Stimulated activated naive CD8-positive, alpha-beta T cell treated with anti-CD3 and anti-CD28 coated beads, Interleukin-15, Interleukin-2, amounts not matched to agents 100 U/mL and 50 U/mL, for 24 hours (primary cell): ENCODE measurements around the gene SRM.
"Not testable (repeated sequence)": the region's sequence is repeated elsewhere in the genome, so short reads cannot be mapped to it uniquely, and the experiment has no call there.

Experiments used
- ATAC-seq: fragments of 150-1000 bp; cut with Tn5 transposase; one replicate; pipeline ENCODE4 v1.10.0; 2021
- DNase-seq: peaks from one replicate; pipeline ENCODE4 v3.0.0; 2021

Gene SRM

GRCh38 chr1:11064942-11065341 is 5.1 kb upstream of the SRM start:
- no peak for ATAC-seq
- DNase-seq = no peak

DNA sequence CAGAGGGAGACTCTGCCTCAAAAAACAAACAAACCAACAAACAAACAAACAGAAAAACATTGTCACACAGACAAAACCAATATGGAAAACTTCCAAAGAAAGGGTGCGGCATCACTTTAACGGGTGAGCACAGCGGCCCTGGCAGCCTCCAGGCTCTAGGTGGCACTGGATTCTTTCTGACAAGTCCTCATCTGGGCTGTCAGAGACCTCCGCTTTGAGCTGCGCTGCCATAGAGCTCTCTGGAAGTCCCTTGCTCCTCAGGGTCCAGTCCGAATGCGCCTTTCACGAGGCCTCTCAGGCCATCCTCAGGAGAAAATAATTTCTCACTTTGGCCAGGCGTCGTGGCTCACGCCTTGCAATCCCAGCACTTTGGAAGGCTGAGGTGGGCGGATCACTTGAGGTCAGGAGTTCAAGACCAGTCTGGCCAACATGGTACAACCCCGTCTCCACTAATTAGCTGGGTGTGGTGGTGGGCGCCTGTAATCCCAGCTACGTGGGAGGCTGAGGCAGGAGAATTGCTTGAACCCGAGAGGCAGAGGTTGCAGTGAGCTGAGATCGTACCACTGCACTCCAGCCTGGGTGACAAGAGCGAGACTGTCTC is 4.2 kb upstream of the SRM start:
- not testable (repeated sequence) for DNase-seq

DNA sequence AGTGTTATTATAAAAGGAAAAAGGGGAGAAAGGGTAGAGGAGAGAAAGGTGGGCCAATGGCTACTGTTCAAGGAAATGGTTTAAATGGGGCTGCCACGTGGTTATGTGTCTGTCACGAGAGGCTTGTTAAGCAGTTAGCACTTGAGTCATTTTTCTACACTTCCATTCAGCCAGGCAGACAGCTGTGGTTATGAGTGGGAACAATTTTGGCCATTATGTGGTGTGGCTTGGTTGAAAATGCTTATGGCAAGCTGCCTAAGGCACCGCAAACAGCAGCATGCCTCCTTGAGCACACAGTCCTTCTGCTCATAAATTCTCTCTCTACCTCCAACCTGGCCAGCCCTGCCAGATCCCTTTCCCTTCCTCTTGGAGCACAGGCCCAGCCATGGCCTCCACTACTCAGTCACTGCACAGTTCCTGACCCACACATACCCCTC is 3.2 kb upstream of the SRM start:
- DNase-seq (peak; percentile 47), ATAC-seq (peak; percentile 16)

More for the DNA sequence above, 4.2 kb upstream of the SRM start:
- not testable (repeated sequence) for ATAC-seq

DNA sequence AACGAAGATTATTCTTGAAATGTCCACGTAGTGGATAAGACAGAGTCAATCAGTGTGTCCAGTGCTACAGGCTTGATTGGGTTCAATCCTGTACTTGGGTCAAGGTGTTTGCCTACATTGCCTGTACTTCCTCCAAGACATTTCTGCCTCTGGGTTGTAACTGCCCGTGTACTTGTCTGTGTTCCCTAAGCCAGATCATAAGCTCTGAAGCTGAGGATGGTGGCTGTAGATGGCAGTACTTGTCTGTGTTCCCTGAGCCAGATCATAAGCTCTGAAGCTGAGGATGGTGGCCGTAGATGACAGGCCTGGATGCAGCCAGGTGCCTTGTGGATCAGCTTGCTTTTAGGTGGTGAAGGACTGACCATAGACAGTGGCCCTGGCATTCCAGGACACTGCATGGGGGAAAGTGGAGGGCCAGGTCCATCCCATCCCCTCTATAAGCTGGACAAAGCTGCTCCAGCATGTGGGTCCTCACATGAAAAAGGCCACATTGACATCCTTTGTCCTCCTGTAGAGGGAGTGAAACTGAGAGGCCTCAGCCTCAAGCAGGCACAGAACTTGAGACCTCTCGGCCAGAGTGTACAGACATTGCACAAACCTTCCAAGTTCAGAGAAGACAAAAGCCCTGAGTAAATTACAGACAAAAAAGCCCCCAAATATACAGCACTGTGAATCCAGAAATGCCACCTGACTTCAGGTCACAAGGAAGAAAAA is 2.0 kb upstream of the SRM start:
- no peak for DNase-seq
- ATAC-seq = no peak

- peak; percentile 1 for ATAC-seq
- no peak for DNase-seq
Measured at GRCh38 chr1:11059155-11059967, 457 bp downstream of the SRM start.

- no peak for ATAC-seq
Measured at GRCh38 chr1:11058595-11059154, 1.1 kb downstream of the SRM start.

DNA sequence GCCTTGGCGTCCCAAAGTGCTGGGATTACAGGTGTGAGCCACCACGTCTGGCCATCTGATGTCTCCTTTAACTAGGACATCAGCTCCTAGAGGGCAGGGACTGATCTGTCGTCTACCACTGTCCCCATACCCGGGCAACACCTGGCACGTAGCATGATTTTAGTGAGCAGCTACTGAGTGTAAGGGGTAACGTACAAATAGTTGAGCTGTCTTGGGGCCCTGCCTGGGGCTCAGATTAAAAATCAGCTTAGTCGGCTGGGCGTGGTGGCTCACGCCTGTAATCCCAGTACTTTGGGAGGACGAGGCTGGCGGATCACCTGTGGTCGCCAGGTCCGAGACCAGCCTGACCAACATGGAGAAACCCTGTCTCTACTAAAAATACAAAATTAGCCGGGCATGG is 1.8 kb downstream of the SRM start:
- ATAC-seq = no peak
- no peak for DNase-seq

More at GRCh38 chr1:11058595-11059154, 1.1 kb downstream of the SRM start:
- no peak for DNase-seq

- DNase-seq (no peak), ATAC-seq (no peak)
Measured at GRCh38 chr1:11057477-11057876, 2.3 kb downstream of the SRM start.

GRCh38 chr1:11056504-11056903 is 3.3 kb downstream of the SRM start:
- ATAC-seq = no peak
- no peak for DNase-seq

DNA sequence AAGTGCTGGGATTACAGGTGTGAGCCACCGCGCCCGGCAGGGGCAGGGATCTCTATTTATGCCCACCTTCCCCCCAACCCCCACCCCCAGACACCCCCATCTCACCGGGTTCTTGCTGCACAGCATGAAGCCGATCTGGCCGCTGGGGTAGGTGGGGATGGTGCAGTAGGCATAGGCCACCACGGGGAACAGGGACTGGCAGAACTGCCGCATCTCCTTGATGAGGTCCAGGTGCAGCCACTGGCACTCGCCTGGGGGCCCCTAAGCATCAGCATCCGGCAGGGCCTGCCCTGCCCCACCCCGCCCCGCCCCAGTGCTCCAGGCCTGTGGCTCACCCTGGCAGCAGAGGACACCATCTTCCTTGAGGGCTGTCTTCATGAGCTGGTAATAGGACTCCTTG is 4.1 kb downstream of the SRM start:
- no peak for ATAC-seq

GRCh38 chr1:11054666-11055065 is 5.2 kb downstream of the SRM start:
- DNase-seq (no peak), ATAC-seq (no peak)

More for the DNA sequence above, 4.1 kb downstream of the SRM start:
- no peak for DNase-seq

DNA sequence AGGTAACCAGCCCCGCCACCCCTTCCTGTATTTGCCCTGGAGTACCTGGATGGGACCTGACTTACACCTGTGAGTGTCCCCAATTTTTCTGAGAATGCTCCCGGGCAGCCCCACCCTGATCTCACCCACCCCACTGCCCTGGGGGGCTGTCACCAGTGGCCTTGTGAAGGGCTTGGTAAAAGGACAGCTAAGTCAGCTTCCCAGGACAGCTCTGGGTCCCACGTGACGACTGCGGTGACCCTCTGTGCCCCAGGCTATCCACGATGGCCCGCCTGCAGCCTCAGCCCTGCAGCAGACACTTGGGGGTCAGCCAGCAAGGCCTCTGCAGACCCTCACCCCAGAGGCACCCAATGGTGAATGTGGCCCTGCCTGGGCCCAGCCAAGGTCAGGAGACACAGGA is 5.6 kb downstream of the SRM start:
- no peak for DNase-seq
- ATAC-seq = no peak

- ATAC-seq = peak; percentile 10
- DNase-seq = no peak
Measured at GRCh38 chr1:11053758-11054137, 6.1 kb downstream of the SRM start.

DNA sequence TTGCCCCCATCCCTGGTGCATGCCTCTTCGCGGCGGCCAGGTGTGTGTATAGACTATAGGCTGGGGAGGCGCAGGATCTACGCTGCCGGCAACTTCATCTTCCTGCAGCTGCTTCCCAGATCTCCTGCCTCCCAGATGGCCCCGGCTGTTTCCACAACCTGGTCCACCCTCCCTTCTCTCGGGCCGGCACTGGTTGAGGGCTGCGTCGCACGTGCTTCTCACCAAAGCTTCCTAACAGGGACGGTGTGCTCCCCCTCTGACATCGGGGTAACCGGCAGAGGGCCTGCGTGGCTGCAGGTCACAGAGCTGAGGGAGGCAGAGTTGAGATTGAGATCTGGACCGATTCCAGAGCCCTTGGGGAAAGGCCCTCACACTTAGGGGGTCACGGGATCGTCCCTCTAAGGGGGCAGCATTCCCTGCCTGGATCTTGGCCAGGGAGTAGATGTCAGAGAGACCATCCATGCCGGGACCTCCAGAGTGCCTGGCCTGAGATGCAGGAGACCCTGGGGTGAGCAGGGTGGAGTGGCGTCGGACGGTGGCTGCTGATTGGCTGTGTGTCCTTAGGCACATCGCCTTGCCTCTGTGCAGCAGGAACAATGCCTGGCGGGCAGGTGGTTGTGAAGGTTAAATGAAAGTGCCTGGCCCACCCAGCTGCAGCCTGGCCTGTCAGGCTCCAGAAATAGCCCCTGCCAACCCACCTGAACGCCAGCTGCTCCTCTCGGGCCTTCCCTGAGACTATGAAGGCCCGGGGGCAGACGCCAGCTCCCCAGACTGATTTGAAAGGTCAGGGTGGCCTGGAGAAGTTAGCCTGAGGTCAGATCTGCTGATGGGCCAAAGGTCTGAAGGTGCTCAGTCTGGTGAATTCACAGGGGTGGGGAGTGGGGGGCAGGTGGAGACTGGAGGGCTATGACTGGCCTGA is 6.7 kb downstream of the SRM start:
- ATAC-seq = peak; percentile 22
- peak; percentile 32 for DNase-seq

- ATAC-seq (peak; percentile 30), DNase-seq (no peak)
Measured at GRCh38 chr1:11051781-11052511, 7.9 kb downstream of the SRM start.

- not testable (repeated sequence) for ATAC-seq
Measured at GRCh38 chr1:11051121-11051520, 8.7 kb downstream of the SRM start.

GRCh38 chr1:11046625-11047365 is 13.0 kb downstream of the SRM start, which contains the start of gene MASP2:
Gene MASP2 (minus strand): TSS chr1:11047239. CDS start chr1:11047207, 32 bp downstream.
- DNase-seq (no peak), ATAC-seq (no peak)

More at GRCh38 chr1:11051121-11051520, 8.7 kb downstream of the SRM start:
- not testable (repeated sequence) for DNase-seq

- no peak for ATAC-seq
Measured at GRCh38 chr1:11046270-11046566, 13.6 kb downstream of the SRM start.

DNA sequence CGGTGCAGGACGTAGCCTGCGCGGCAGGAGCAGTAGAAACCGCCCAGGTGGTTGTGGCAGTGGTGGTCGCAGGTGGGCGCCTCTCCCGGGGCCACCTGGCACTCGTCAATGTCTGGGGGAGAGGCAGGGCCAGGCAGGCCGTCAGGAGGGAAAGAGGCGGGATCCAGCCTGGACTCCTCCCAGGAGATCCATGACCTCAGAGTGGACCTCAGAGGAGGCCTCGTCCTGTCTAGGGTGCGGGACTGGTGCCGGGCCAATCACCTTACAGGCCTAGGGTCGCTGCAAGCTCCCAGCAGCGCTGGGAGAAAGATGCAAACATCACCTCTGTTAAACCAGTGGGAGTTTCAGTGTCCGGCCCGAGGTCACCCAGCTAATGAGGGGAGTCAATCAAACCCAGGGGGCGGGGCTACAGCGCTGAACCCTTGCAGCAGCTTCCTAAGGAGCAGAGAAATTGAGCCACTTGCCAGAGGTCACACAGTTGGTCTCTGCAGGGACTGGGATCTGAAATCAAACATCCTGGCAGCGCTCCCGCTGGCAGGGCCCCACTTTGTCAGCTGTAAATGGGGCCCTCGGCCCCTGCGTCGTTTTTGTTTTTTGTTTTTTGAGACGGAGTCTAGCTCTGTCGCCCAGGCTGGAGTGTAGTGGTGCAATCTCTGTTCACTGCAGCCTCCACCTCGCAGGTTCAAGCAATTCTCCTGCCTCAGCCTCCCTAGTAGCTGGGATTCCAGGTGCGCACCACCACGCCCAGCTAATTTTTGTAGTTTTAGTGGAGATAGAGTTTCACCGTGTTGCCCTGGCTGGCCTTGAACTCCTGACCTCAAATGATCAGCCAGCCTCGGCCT is 14.2 kb downstream of the SRM start:
- DNase-seq = no peak

More at GRCh38 chr1:11046270-11046566, 13.6 kb downstream of the SRM start:
- DNase-seq = no peak

More for the DNA sequence above, 14.2 kb downstream of the SRM start:
- no peak for ATAC-seq
